Smooth muscle cell (in vitro differentiated cells): ENCODE measurements around the gene CS. TPM values are rescaled to one million over a fixed set of nuclear protein-coding genes. Genes with fewer than 3 reads are reported as not detected.

ENCODE experiments used
- DNase-seq: peaks from one replicate; lab custom pipeline; 2025; ENCODE audit not compliant: unreplicated experiment; lab: John Stamatoyannopoulos, UW
- H2AFZ ChIP-seq: fragments of 200-600 bp; sonication (generic); 2 replicates; pipeline ENCODE4 v1.6.0; 2016; ENCODE audit warnings: antibody characterized with exemption, low read depth, mild to moderate bottlenecking
- H3F3A ChIP-seq: fragments of 200-600 bp; sonication (generic); 2 replicates; pipeline ENCODE4 v1.6.0; 2017; ENCODE audit warnings: antibody characterized with exemption, low read depth
- H3K27ac ChIP-seq: fragments of 200-600 bp; sonication (generic); 2 replicates; pipeline ENCODE4 v1.5.1; 2016; ENCODE audit warnings: low read depth, mild to moderate bottlenecking
- H3K27me3 ChIP-seq: fragments of 200-600 bp; sonication (generic); 2 replicates; pipeline ENCODE4 v1.6.1; 2016; ENCODE audit warnings: low read depth, mild to moderate bottlenecking
- H3K36me3 ChIP-seq: fragments of 200-600 bp; sonication (generic); 2 replicates; pipeline ENCODE4 v1.5.1; 2016; ENCODE audit warnings: low read depth
- H3K4me1 ChIP-seq: fragments of 200-600 bp; sonication (generic); 2 replicates; pipeline ENCODE4 v1.5.1; 2016; ENCODE audit warnings: low read depth
- H3K4me2 ChIP-seq: fragments of 200-600 bp; sonication (generic); 2 replicates; pipeline ENCODE4 v1.6.0; 2016; ENCODE audit warnings: mild to moderate bottlenecking
- H3K4me3 ChIP-seq: fragments of 200-600 bp; sonication (generic); 2 replicates; pipeline ENCODE4 v1.5.1; 2016; ENCODE audit warnings: mild to moderate bottlenecking
- H3K79me2 ChIP-seq: fragments of 200-600 bp; sonication (generic); 2 replicates; pipeline ENCODE4 v1.6.0; 2016; ENCODE audit warnings: low read depth, mild to moderate bottlenecking
- H3K9ac ChIP-seq: fragments of 200-600 bp; sonication (generic); 2 replicates; pipeline ENCODE4 v1.6.0; 2016; ENCODE audit warnings: low read depth
- H3K9me3 ChIP-seq: fragments of 200-600 bp; sonication (generic); replicated peaks from 2 replicates; pipeline ENCODE4 v1.5.1; 2016; ENCODE audit warnings: low read depth
- H4K20me1 ChIP-seq: fragments of 200-600 bp; sonication (generic); 2 replicates; pipeline ENCODE4 v1.6.0; 2016; ENCODE audit warnings: low read depth
- CTCF ChIP-seq: fragments of 200-600 bp; sonication (generic); IDR thresholded peaks from 2 replicates; pipeline ENCODE4 v1.5.1; 2017; ENCODE audit warnings: borderline replicate concordance, mild to moderate bottlenecking, antibody characterized with exemption; ENCODE audit not compliant: insufficient read depth, poor library complexity, severe bottlenecking
- WGBS: methylation state at CpG from one replicate; pipeline ENCODE4 v1.1.7; 2016; ENCODE audit warnings: low lambda C conversion rate; 5-methylcytosine and 5-hydroxymethylcytosine counted together
- polyA plus RNA-seq: library from polyadenylated mRNA; unstranded; fragments of >200 nt; fragmentation: Nextera tagmentation; extraction: Ambion mirVana; gene quantifications from 2 replicates; pipeline ENCODE4 v1.2.1, GENCODE V29; 2016
- total RNA-seq: library from RNA; depleted of rRNA; stranded (reverse); fragments of >200 nt; gene quantifications from 2 replicates; pipeline ENCODE4 v1.2.3, GENCODE V29; 2014

Gene CS
- total and polyA plus RNA-seq, 2 experiments from 2014 or later = 83.3 to 138 TPM

- H3K36me3 ChIP-seq = no peaks in the 10 kb centered on the region
- no peaks in the 10 kb centered on the region for H3K27me3 ChIP-seq
- peak overlapping the region; percentile 80 for H3K9ac ChIP-seq
- peak overlapping the region; percentile 98 for H3K4me2 ChIP-seq
- H4K20me1 ChIP-seq = no peaks in the 10 kb centered on the region
- H3K79me2 ChIP-seq = peaks cover 20% of the 10 kb centered on the region
- no peak for DNase-seq
- H2AFZ ChIP-seq = peak overlapping the region; percentile 91
- no peaks in the 10 kb centered on the region for H3K9me3 ChIP-seq
- no peak for TF ChIP-seq CTCF
- H3K4me3 ChIP-seq = peak overlapping the region; percentile 93
- peaks cover 14% of the 10 kb centered on the region for H3K4me1 ChIP-seq
- peak overlapping the region; percentile 69 for H3K27ac ChIP-seq
- 5% methylated on average over 11 of the region's 11 CpGs for WGBS
- no peaks in the 10 kb centered on the region for H3F3A ChIP-seq
Observed at GRCh38 chr12:56315249-56315621, 15.1 kb upstream of the CS start.

GRCh38 chr12:56311003-56311402 is 10.9 kb upstream of the CS start:
- no peak for DNase-seq
- no peak for TF ChIP-seq CTCF
- Histone ChIP-seq H3K9me3 (no peaks in the 10 kb centered on the region), H3K79me2 (peaks cover 20% of the 10 kb centered on the region), H3K27ac (no peak overlapping the region), H2AFZ (no peak overlapping the region), H3F3A (peaks cover 7% of the 10 kb centered on the region), H3K4me1 (peaks cover 8% of the 10 kb centered on the region), H3K4me2 (no peak overlapping the region), H3K4me3 (no peak overlapping the region), H4K20me1 (no peaks in the 10 kb centered on the region), H3K36me3 (peaks cover 13% of the 10 kb centered on the region), H3K27me3 (no peaks in the 10 kb centered on the region), H3K9ac (no peak overlapping the region)
- whole genome bisulfite sequencing = 97% methylated on average over 12 of the region's 12 CpGs

DNA sequence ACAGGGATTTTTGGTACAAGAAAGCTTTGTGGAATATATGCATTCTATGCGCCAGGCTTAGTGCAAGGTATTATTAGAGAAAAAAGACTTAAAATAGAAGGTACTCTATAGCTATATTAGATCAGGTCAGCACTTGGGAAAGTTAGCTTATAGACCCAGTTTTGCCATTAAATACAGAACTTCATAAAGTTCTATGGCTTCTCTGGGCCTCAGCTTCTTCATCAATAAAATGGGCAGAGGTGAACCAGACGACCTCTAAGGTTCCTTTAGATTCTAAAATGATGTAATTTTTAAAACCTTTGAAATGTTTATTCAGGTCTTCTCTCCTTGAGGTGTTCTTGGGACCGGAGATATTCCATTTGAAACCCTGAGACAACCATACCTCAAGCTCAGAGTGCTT is 8.6 kb upstream of the CS start:
- H3K4me2 ChIP-seq = no peak overlapping the region
- 97% methylated on average over 3 of the region's 3 CpGs for WGBS
- H3F3A ChIP-seq = peaks cover 9% of the 10 kb centered on the region
- H3K9me3 ChIP-seq = no peaks in the 10 kb centered on the region
- H4K20me1 ChIP-seq = no peaks in the 10 kb centered on the region
- H3K4me3 ChIP-seq = no peak overlapping the region
- no peaks in the 10 kb centered on the region for H3K79me2 ChIP-seq
- H3K9ac ChIP-seq = no peak overlapping the region
- no peaks in the 10 kb centered on the region for H3K4me1 ChIP-seq
- no peak overlapping the region for H3K27ac ChIP-seq
- no peak for DNase-seq
- no peak overlapping the region for H2AFZ ChIP-seq
- no peaks in the 10 kb centered on the region for H3K27me3 ChIP-seq
- peaks cover 13% of the 10 kb centered on the region for H3K36me3 ChIP-seq
- no peak for TF ChIP-seq CTCF

GRCh38 chr12:56307221-56307965 is 7.3 kb upstream of the CS start:
- no peak for DNase-seq
- Histone ChIP-seq H2AFZ (no peak overlapping the region), H3K4me3 (no peak overlapping the region), H3K9ac (no peak overlapping the region), H3K27me3 (no peaks in the 10 kb centered on the region), H3K4me2 (no peak overlapping the region), H3K9me3 (no peaks in the 10 kb centered on the region), H3K79me2 (no peaks in the 10 kb centered on the region), H3F3A (peaks cover 16% of the 10 kb centered on the region), H3K27ac (no peak overlapping the region), H4K20me1 (no peaks in the 10 kb centered on the region), H3K4me1 (no peaks in the 10 kb centered on the region), H3K36me3 (peaks cover 13% of the 10 kb centered on the region)
- TF ChIP-seq CTCF = no peak
- 97% methylated on average over 7 of the region's 7 CpGs for WGBS
